Endodermal cell (in vitro differentiated cells): ENCODE data around the gene SOX8. TPM values are rescaled to one million over a fixed set of nuclear protein-coding genes. Genes with fewer than 3 reads are reported as not detected.

ENCODE experiments used
- DNase-seq: peaks from one replicate; pipeline ENCODE4 v3.0.0-alpha.2; 2017
- H3K27ac ChIP-seq: 2 replicates; pipeline ENCODE4 v1.5.1; 2013; ENCODE audit warnings: mild to moderate bottlenecking, low read depth, low read length, moderate library complexity
- H3K27me3 ChIP-seq: 2 replicates; pipeline ENCODE4 v1.6.1; 2013; ENCODE audit warnings: mild to moderate bottlenecking, low read length, moderate library complexity; ENCODE audit not compliant: insufficient read depth, control insufficient read depth, poor library complexity, severe bottlenecking
- H3K36me3 ChIP-seq: 2 replicates; pipeline ENCODE4 v1.7.0; 2013; ENCODE audit warnings: mild to moderate bottlenecking, low read length, moderate library complexity; ENCODE audit not compliant: control insufficient read depth, insufficient read depth
- H3K4me1 ChIP-seq: one replicate; pipeline ENCODE4 v1.7.0; 2013; ENCODE audit warnings: low read length; ENCODE audit not compliant: control insufficient read depth, insufficient read depth
- H3K4me3 ChIP-seq: 2 replicates; pipeline ENCODE4 v1.5.1; 2013; ENCODE audit warnings: mild to moderate bottlenecking, low read length, moderate library complexity
- H3K9ac ChIP-seq: 2 replicates; pipeline ENCODE4 v1.6.1; 2013; ENCODE audit warnings: mild to moderate bottlenecking, low read length, moderate library complexity; ENCODE audit not compliant: poor library complexity, severe bottlenecking; ENCODE audit errors: extremely low read depth
- H3K9me3 ChIP-seq: 2 replicates; pipeline ENCODE4 v1.6.1; 2013; ENCODE audit warnings: mild to moderate bottlenecking, low read length, moderate library complexity; ENCODE audit not compliant: control insufficient read depth
- H3K27ac Mint-ChIP-seq: 2 replicates; pipeline ENCODE4 v1.8.0; 2020; ENCODE audit warnings: mixed read lengths
- H3K27me3 Mint-ChIP-seq: 2 replicates; pipeline ENCODE4 v1.8.0; 2021; ENCODE audit warnings: mild to moderate bottlenecking, mixed read lengths; ENCODE audit not compliant: insufficient read depth
- H3K36me3 Mint-ChIP-seq: 2 replicates; pipeline ENCODE4 v1.8.0; 2020; ENCODE audit warnings: low read depth, mixed read lengths
- H3K4me1 Mint-ChIP-seq: 2 replicates; pipeline ENCODE4 v1.8.0; 2020; ENCODE audit warnings: mixed read lengths
- H3K4me3 Mint-ChIP-seq: 2 replicates; pipeline ENCODE4 v1.8.0; 2020; ENCODE audit warnings: mild to moderate bottlenecking, moderate library complexity, mixed read lengths
- H3K9me3 Mint-ChIP-seq: 2 replicates; pipeline ENCODE4 v1.8.0; 2020; ENCODE audit warnings: mild to moderate bottlenecking, mixed read lengths
- WGBS, 2 experiments: methylation state at CpG; one replicate each; pipeline versions ENCODE4 v1.1.5 to v1.1.7; 2013; ENCODE audit warnings: missing lambda C conversion rate in 2 of 2, mixed read lengths in 1 of 2; ENCODE audit not compliant: insufficient coverage in 1 of 2, insufficient read length in 1 of 2; 5-methylcytosine and 5-hydroxymethylcytosine counted together
- total RNA-seq, 2 donors: library from RNA; stranded (reverse); fragmentation: NEBNext Ultra II Directional in 1 of 2; extraction: Animal tissue kit (Norgen Biotek cat#: 25700) in 1 of 2; gene quantifications; 2 replicates in 1 of 2; 3 replicates in 1 of 2; pipeline ENCODE4 v1.2.1, GENCODE V29; 2021
- TF ChIP-seq, protein P1 (sequence below): fragments of 200-600 bp; sonication (generic); conservative IDR thresholded peaks from 2 replicates; pipeline ENCODE4 v1.5.0; 2021; ENCODE audit warnings: antibody characterized with exemption, mild to moderate bottlenecking

Gene SOX8
- total RNA-seq, 2 donors from 2014 or later: 0.69 to 5.1 TPM

DNA sequence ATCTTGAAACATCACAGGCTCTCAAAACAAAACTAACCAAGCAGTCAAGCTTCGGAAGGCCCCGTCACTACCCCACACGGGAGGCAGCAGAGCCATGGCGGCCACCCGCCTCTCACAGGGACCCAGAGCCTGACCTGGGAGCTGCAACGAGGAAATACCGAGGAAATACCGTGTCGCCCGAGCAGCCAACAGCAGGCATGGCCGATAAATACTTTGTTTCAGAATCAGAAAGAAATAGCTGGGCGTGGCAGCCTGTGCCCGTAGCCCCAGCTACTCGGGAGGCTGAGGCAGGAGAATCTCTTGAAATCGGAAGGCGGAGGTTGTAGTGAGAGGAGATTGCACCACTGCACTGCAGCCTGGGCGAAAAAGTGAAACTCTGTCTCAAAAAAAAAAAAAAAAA, 17.7 kb upstream of the SOX8 start:
- peaks cover 15% of the 10 kb centered on the region for H3K9me3 Mint-ChIP-seq
- peaks cover 4% of the 10 kb centered on the region for H3K9me3 ChIP-seq
- TF ChIP-seq, protein P1, sequence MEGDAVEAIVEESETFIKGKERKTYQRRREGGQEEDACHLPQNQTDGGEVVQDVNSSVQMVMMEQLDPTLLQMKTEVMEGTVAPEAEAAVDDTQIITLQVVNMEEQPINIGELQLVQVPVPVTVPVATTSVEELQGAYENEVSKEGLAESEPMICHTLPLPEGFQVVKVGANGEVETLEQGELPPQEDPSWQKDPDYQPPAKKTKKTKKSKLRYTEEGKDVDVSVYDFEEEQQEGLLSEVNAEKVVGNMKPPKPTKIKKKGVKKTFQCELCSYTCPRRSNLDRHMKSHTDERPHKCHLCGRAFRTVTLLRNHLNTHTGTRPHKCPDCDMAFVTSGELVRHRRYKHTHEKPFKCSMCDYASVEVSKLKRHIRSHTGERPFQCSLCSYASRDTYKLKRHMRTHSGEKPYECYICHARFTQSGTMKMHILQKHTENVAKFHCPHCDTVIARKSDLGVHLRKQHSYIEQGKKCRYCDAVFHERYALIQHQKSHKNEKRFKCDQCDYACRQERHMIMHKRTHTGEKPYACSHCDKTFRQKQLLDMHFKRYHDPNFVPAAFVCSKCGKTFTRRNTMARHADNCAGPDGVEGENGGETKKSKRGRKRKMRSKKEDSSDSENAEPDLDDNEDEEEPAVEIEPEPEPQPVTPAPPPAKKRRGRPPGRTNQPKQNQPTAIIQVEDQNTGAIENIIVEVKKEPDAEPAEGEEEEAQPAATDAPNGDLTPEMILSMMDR: no peak
- no peaks in the 10 kb centered on the region for H3K27me3 ChIP-seq
- WGBS, 2 experiments: 87 to 93% methylated on average over 14 to 16 of the region's 17 CpGs
- peaks cover 7% of the 10 kb centered on the region for H3K4me1 Mint-ChIP-seq
- H3K4me3 ChIP-seq: no peak overlapping the region
- H3K27ac Mint-ChIP-seq: no peak overlapping the region
- no peak overlapping the region for H3K9ac ChIP-seq
- no peak for DNase-seq
- H3K4me3 Mint-ChIP-seq: no peak overlapping the region
- no peak overlapping the region for H3K27ac ChIP-seq
- peaks cover 19% of the 10 kb centered on the region for H3K36me3 Mint-ChIP-seq
- H3K36me3 ChIP-seq: peaks cover 3% of the 10 kb centered on the region
- no peaks in the 10 kb centered on the region for H3K4me1 ChIP-seq
- peaks cover 3% of the 10 kb centered on the region for H3K27me3 Mint-ChIP-seq

DNA sequence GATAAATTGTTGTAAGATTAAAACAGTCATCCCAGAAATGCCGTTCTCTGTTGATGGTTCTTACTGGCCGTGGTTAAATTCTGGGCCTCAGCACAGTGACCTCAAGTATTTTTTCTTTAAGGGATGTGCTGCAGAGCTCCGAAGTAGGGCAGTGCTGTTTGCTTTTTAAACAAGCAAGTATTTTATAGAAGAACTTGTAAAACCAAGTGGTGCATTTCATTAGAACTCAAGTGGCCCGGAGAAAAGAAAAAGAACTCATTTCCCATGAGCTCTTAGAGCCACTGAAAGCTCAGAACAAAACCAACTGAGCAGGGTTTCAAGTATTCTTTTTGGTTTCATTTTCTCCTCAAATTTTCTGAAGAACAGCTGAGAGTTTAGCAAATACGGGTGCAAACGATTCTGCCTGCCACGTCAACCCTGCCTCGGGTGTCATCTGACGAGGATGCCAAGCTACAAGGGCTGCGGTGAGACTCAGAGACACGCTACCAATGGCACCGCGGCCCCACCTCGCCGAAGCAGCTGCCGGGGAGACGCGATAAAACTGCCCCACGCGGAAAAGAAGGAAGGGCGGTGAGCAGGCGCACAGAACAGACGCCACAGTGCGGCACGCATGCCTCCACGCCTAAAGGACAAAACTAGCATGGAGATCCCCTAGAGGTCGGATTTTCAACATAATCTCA, 17.1 kb upstream of the SOX8 start:
- Histone ChIP-seq H3K9ac (no peak overlapping the region), H3K9me3 (peaks cover 4% of the 10 kb centered on the region), H3K27me3 (no peaks in the 10 kb centered on the region), H3K4me1 (no peaks in the 10 kb centered on the region), H3K4me3 (no peak overlapping the region), H3K36me3 (peaks cover 3% of the 10 kb centered on the region), H3K27ac (no peak overlapping the region)
- no peak overlapping the region for H3K27ac Mint-ChIP-seq
- peaks cover 3% of the 10 kb centered on the region for H3K27me3 Mint-ChIP-seq
- H3K36me3 Mint-ChIP-seq: peaks cover 19% of the 10 kb centered on the region
- H3K4me3 Mint-ChIP-seq: no peak overlapping the region
- H3K9me3 Mint-ChIP-seq: peaks cover 15% of the 10 kb centered on the region
- DNase-seq: no peak
- H3K4me1 Mint-ChIP-seq: peaks cover 7% of the 10 kb centered on the region
- WGBS, 2 experiments: 91 to 92% methylated on average over 27 of the region's 27 CpGs
- TF ChIP-seq, protein P1: no peak

DNA sequence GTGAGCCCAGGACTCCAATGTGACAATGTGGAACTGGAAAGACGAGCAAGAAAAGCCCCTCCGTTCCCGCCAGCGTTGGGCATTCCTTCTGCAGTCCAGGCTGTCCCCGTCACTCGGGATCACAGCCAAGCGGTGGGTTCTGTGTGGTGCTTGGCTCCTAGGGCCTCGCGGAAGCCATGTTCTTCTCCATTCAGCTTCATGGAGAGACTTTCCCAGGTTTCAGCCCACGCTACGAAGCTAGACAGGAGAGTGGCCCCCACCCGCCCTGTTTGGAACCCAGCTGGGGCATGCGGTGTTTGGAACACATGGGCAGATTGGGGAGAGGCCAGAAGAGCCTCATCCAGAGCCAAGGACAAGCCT, 16.6 kb upstream of the SOX8 start:
- Mint-ChIP-seq H3K27ac (no peak overlapping the region), H3K4me1 (peaks cover 11% of the 10 kb centered on the region), H3K27me3 (peaks cover 3% of the 10 kb centered on the region), H3K36me3 (peaks cover 19% of the 10 kb centered on the region), H3K9me3 (peaks cover 15% of the 10 kb centered on the region), H3K4me3 (no peak overlapping the region)
- Histone ChIP-seq H3K27me3 (no peaks in the 10 kb centered on the region), H3K4me3 (no peak overlapping the region), H3K36me3 (peaks cover 3% of the 10 kb centered on the region), H3K4me1 (peaks cover 3% of the 10 kb centered on the region), H3K9me3 (peaks cover 4% of the 10 kb centered on the region), H3K9ac (no peak overlapping the region), H3K27ac (no peak overlapping the region)
- TF ChIP-seq, protein P1: no peak
- WGBS, 2 experiments: 95% methylated on average over 13 of the region's 13 CpGs
- DNase-seq: no peak
